Naive thymus-derived CD8-positive, alpha-beta T cell (primary cell): ENCODE data around the gene ANXA8L1. TPM values are rescaled to one million over a fixed set of nuclear protein-coding genes. Genes with fewer than 3 reads are reported as not detected.
"Not testable (repeated sequence)": the region's sequence is repeated elsewhere in the genome, so short reads cannot be mapped to it uniquely, and the experiment has no call there.

ENCODE experiments used
- ATAC-seq, 2 donors: fragments of 150-1000 bp; cut with Tn5 transposase in 1 of 2; sonication (Bioruptor Pico), chemical (Tn5 transposase) in 1 of 2; 1 replicate in 1 of 2; 2 replicates in 1 of 2; pipeline ENCODE4 v1.10.0; 2021; ENCODE audit warnings: mild to moderate bottlenecking in 2 of 2, moderate library complexity in 2 of 2
- POLR2A ChIA-PET: fragments of 350-600 bp; sonication (Branson Sonifier 250); formaldehyde crosslinking; loops from one replicate; lab custom pipeline; 2021; ENCODE audit warnings: antibody characterized with exemption; lab: Charles Lee
- DNase-seq, 10 donors: peaks; one replicate each; pipeline versions ENCODE4 v3.0.0 to v3.0.0-alpha.2; 2020 to 2022
- H3K27ac Mint-ChIP-seq, 10 donors: one replicate each; pipeline ENCODE4 v1.8.0; 2020 to 2022; ENCODE audit warnings: mild to moderate bottlenecking in 10 of 10, mixed read lengths in 10 of 10, moderate library complexity in 4 of 10, inconsistent platforms in 1 of 10
- H3K27me3 Mint-ChIP-seq, 5 donors: one replicate each; pipeline ENCODE4 v1.8.0; 2021 to 2022; ENCODE audit warnings: mixed read lengths in 5 of 5
- H3K36me3 Mint-ChIP-seq, 3 donors: one replicate each; pipeline ENCODE4 v1.8.0; 2020 to 2022; ENCODE audit warnings: mixed read lengths in 3 of 3, mild to moderate bottlenecking in 2 of 3, inconsistent platforms in 1 of 3
- H3K4me1 Mint-ChIP-seq, 4 donors: one replicate each; pipeline ENCODE4 v1.8.0; 2021 to 2022; ENCODE audit warnings: mixed read lengths in 4 of 4
- H3K4me3 Mint-ChIP-seq, 10 donors: one replicate each; pipeline ENCODE4 v1.8.0; 2020 to 2022; ENCODE audit warnings: mild to moderate bottlenecking in 10 of 10, mixed read lengths in 10 of 10, moderate library complexity in 6 of 10, inconsistent platforms in 1 of 10
- H3K9me3 Mint-ChIP-seq, 9 donors: one replicate each; pipeline ENCODE4 v1.8.0; 2020 to 2022; ENCODE audit warnings: mixed read lengths in 9 of 9, mild to moderate bottlenecking in 3 of 9, inconsistent platforms in 1 of 9, moderate library complexity in 1 of 9
- polyA plus RNA-seq, 3 donors: library from polyadenylated mRNA; unstranded; fragments of 300-500 nt; fragmentation: Illumina TruSeq; gene quantifications; one replicate each; pipeline ENCODE4 v1.2.3, GENCODE V29; 2021
- total RNA-seq, 8 experiments: library from RNA in 2 of 8; stranded (reverse) in 2 of 8; gene quantifications; one replicate each; pipeline ENCODE4 v1.2.3 and lab custom pipeline; 2021 to 2026

Gene ANXA8L1
- total and polyA plus RNA-seq, 5 experiments from 2014 or later, result not detected

- H3K9me3 Mint-ChIP-seq, ATAC-seq, H3K4me3 Mint-ChIP-seq, H3K4me1 Mint-ChIP-seq, DNase-seq, POLR2A ChIA-PET, H3K27ac Mint-ChIP-seq, H3K27me3 Mint-ChIP-seq, H3K36me3 Mint-ChIP-seq: not testable (repeated sequence)
Measured at GRCh38 chr10:46377651-46378050, 2.1 kb downstream of the ANXA8L1 start.

GRCh38 chr10:46378108-46378507, 2.5 kb downstream of the ANXA8L1 start:
- H3K27me3 Mint-ChIP-seq, POLR2A ChIA-PET: not testable (repeated sequence)

GRCh38 chr10:46379233-46379848, 3.8 kb downstream of the ANXA8L1 start:
- H3K4me3 Mint-ChIP-seq, DNase-seq, H3K27me3 Mint-ChIP-seq, H3K27ac Mint-ChIP-seq, ATAC-seq, H3K4me1 Mint-ChIP-seq, POLR2A ChIA-PET, H3K9me3 Mint-ChIP-seq, H3K36me3 Mint-ChIP-seq: not testable (repeated sequence)

More at GRCh38 chr10:46378108-46378507, 2.5 kb downstream of the ANXA8L1 start:
- DNase-seq, H3K27ac Mint-ChIP-seq, H3K4me1 Mint-ChIP-seq, H3K4me3 Mint-ChIP-seq, ATAC-seq, H3K9me3 Mint-ChIP-seq, H3K36me3 Mint-ChIP-seq: not testable (repeated sequence)

- H3K27ac Mint-ChIP-seq, H3K4me3 Mint-ChIP-seq, ATAC-seq, H3K9me3 Mint-ChIP-seq, POLR2A ChIA-PET, H3K27me3 Mint-ChIP-seq, DNase-seq, H3K4me1 Mint-ChIP-seq, H3K36me3 Mint-ChIP-seq: not testable (repeated sequence)
Measured at GRCh38 chr10:46385858-46386257, 10.3 kb downstream of the ANXA8L1 start.

- DNase-seq, POLR2A ChIA-PET, H3K9me3 Mint-ChIP-seq, ATAC-seq, H3K36me3 Mint-ChIP-seq, H3K27ac Mint-ChIP-seq, H3K4me3 Mint-ChIP-seq, H3K4me1 Mint-ChIP-seq, H3K27me3 Mint-ChIP-seq: not testable (repeated sequence)
Measured at GRCh38 chr10:46386694-46387093, 11.1 kb downstream of the ANXA8L1 start.

- H3K4me3 Mint-ChIP-seq, H3K27me3 Mint-ChIP-seq, H3K4me1 Mint-ChIP-seq, DNase-seq, ATAC-seq, H3K36me3 Mint-ChIP-seq, H3K27ac Mint-ChIP-seq, H3K9me3 Mint-ChIP-seq, POLR2A ChIA-PET: not testable (repeated sequence)
Measured at GRCh38 chr10:46387309-46387902, 11.8 kb downstream of the ANXA8L1 start.

GRCh38 chr10:46391422-46391821, 15.8 kb downstream of the ANXA8L1 start:
- H3K36me3 Mint-ChIP-seq, H3K4me1 Mint-ChIP-seq, POLR2A ChIA-PET, DNase-seq, H3K27ac Mint-ChIP-seq, H3K27me3 Mint-ChIP-seq, ATAC-seq, H3K4me3 Mint-ChIP-seq, H3K9me3 Mint-ChIP-seq: not testable (repeated sequence)

- H3K4me1 Mint-ChIP-seq, ATAC-seq, H3K4me3 Mint-ChIP-seq, H3K27me3 Mint-ChIP-seq, H3K9me3 Mint-ChIP-seq, H3K36me3 Mint-ChIP-seq, DNase-seq, H3K27ac Mint-ChIP-seq, POLR2A ChIA-PET: not testable (repeated sequence)
Measured at GRCh38 chr10:46396441-46397279, 21.1 kb downstream of the ANXA8L1 start.

GRCh38 chr10:46397767-46398166, 22.2 kb downstream of the ANXA8L1 start:
- POLR2A ChIA-PET, H3K9me3 Mint-ChIP-seq, H3K27me3 Mint-ChIP-seq, ATAC-seq, H3K4me1 Mint-ChIP-seq, H3K36me3 Mint-ChIP-seq: not testable (repeated sequence)
- DNase-seq, result peak in 1 of 10 donors; percentile 7
- Mint-ChIP-seq H3K27ac (peak overlapping the region in 1 of 10 donors; percentile 43), H3K4me3 (peak overlapping the region in 4 of 10 donors; percentile 15 to 70 (median 41))

- POLR2A ChIA-PET, H3K4me1 Mint-ChIP-seq, H3K9me3 Mint-ChIP-seq, H3K27me3 Mint-ChIP-seq, H3K36me3 Mint-ChIP-seq: not testable (repeated sequence)
- Mint-ChIP-seq H3K4me3 (peak overlapping the region in 9 of 10 donors; percentile 19 to 70 (median 60)), H3K27ac (peak overlapping the region in 1 of 10 donors; percentile 43)
- DNase-seq (peak in 2 of 10 donors; percentile 9), ATAC-seq (peak; percentile 92 to 93)
Measured at GRCh38 chr10:46398212-46398886, 22.8 kb downstream of the ANXA8L1 start.

- H3K27ac Mint-ChIP-seq, ATAC-seq, H3K4me1 Mint-ChIP-seq, DNase-seq, POLR2A ChIA-PET, H3K27me3 Mint-ChIP-seq, H3K4me3 Mint-ChIP-seq, H3K36me3 Mint-ChIP-seq: not testable (repeated sequence)
- H3K9me3 Mint-ChIP-seq, result peaks cover 0 to 12% (median 3%) of the 10 kb centered on the region in 9 donors
Measured at GRCh38 chr10:46409556-46409955, 34.0 kb downstream of the ANXA8L1 start.

- H3K36me3 Mint-ChIP-seq, H3K4me1 Mint-ChIP-seq, POLR2A ChIA-PET, H3K27me3 Mint-ChIP-seq, H3K4me3 Mint-ChIP-seq, ATAC-seq, DNase-seq, H3K27ac Mint-ChIP-seq, H3K9me3 Mint-ChIP-seq: not testable (repeated sequence)
Measured at GRCh38 chr10:46411123-46411522, 35.5 kb downstream of the ANXA8L1 start.

- DNase-seq, POLR2A ChIA-PET, H3K4me3 Mint-ChIP-seq, H3K27me3 Mint-ChIP-seq, H3K36me3 Mint-ChIP-seq, H3K27ac Mint-ChIP-seq, H3K9me3 Mint-ChIP-seq, H3K4me1 Mint-ChIP-seq, ATAC-seq: not testable (repeated sequence)
Measured at GRCh38 chr10:46412665-46413064, 37.1 kb downstream of the ANXA8L1 start.
